Lower leg skin (tissue), 3 donors: Measurements from ENCODE around the gene MAEA.

Source experiments
- CTCF ChIP-seq, 3 donors: fragments of 450-650 bp; IDR thresholded peaks; one replicate each; pipeline ENCODE4 v1.5.1; 2016; ENCODE audit warnings: antibody characterized with exemption in 3 of 3, mild to moderate bottlenecking in 3 of 3, moderate library complexity in 2 of 3
- POLR2A ChIP-seq, 2 donors: fragments of 450-650 bp; IDR thresholded peaks; one replicate each; pipeline ENCODE4 v1.6.1; 2016 to 2017; ENCODE audit warnings: antibody characterized with exemption in 2 of 2, mild to moderate bottlenecking in 1 of 2, moderate library complexity in 1 of 2

- TF ChIP-seq POLR2A (IDR thresholded peaks at IDR 0.05) (no peak), CTCF (IDR thresholded peaks at IDR 0.05) (no peak)
These were observed 96.0 kb downstream of the MAEA start for GRCh38 chr4:1385373-1386340.
